HepG2 (cell line): ENCODE data around the gene MAVS. TPM values are rescaled to one million over a fixed set of nuclear protein-coding genes. Genes with fewer than 3 reads are reported as not detected.
A peak's percentile ranks its signal among the peaks of the same experiment; 100 is the strongest.

Source experiments
- BORCS8-MEF2B ChIP-seq: sonication (generic); formaldehyde crosslinking; IDR thresholded peaks from 2 replicates; pipeline ENCODE4 v1.8.0; 2022; ENCODE audit warnings: mild to moderate bottlenecking, missing genetic modification reagents
- BRF2 ChIP-seq: sonication (generic); formaldehyde crosslinking; IDR thresholded peaks from 2 replicates; pipeline ENCODE4 v1.8.1; 2022; ENCODE audit warnings: mild to moderate bottlenecking, missing genetic modification reagents
- ETS1 ChIP-seq: sonication (generic); formaldehyde crosslinking; IDR thresholded peaks from 2 replicates; pipeline ENCODE4 v1.4.0; 2020; ENCODE audit warnings: missing genetic modification reagents
- HNF1B ChIP-seq: sonication (generic); formaldehyde crosslinking; IDR thresholded peaks from 2 replicates; pipeline ENCODE4 v1.5.1; 2020; ENCODE audit warnings: mild to moderate bottlenecking, moderate library complexity, missing genetic modification reagents
- KLF11 ChIP-seq: IDR thresholded peaks from 2 replicates; pipeline ENCODE4 v1.6.1; 2016; ENCODE audit warnings: missing compliant biosample characterization
- PAX8 ChIP-seq: sonication (generic); formaldehyde crosslinking; IDR thresholded peaks from 2 replicates; pipeline ENCODE4 v1.8.0; 2022; ENCODE audit warnings: mild to moderate bottlenecking, missing genetic modification reagents, borderline replicate concordance
- PITX1 ChIP-seq: sonication (generic); formaldehyde crosslinking; IDR thresholded peaks from 2 replicates; pipeline ENCODE4 v1.5.1; 2020; ENCODE audit warnings: mild to moderate bottlenecking, missing genetic modification reagents
- SMAD1 ChIP-seq: sonication (generic); formaldehyde crosslinking; IDR thresholded peaks from 2 replicates; pipeline ENCODE4 v1.4.0; 2020; ENCODE audit warnings: missing genetic modification reagents, low read depth, mild to moderate bottlenecking, borderline replicate concordance
- TFDP2 ChIP-seq: sonication (generic); formaldehyde crosslinking; IDR thresholded peaks from 2 replicates; pipeline ENCODE4 v1.4.0; 2020; ENCODE audit warnings: missing genetic modification reagents
- THAP9 ChIP-seq: sonication (generic); formaldehyde crosslinking; IDR thresholded peaks from 2 replicates; pipeline ENCODE4; 2020; ENCODE audit warnings: missing genetic modification reagents, mild to moderate bottlenecking, borderline replicate concordance
- TOE1 ChIP-seq: sonication (generic); formaldehyde crosslinking; IDR thresholded peaks from 2 replicates; pipeline ENCODE4 v1.4.0; 2020; ENCODE audit warnings: mild to moderate bottlenecking, missing genetic modification reagents
- ZBTB2 ChIP-seq: sonication (generic); formaldehyde crosslinking; IDR thresholded peaks from 2 replicates; pipeline ENCODE4 v1.8.0; 2022; ENCODE audit warnings: low read depth, missing genetic modification reagents
- ZNF160 ChIP-seq: sonication (generic); formaldehyde crosslinking; IDR thresholded peaks from 2 replicates; pipeline ENCODE4 v1.8.0; 2022; ENCODE audit warnings: mild to moderate bottlenecking, inconsistent platforms, missing genetic modification reagents
- ZNF230 ChIP-seq: sonication (generic); formaldehyde crosslinking; IDR thresholded peaks from 2 replicates; pipeline ENCODE4 v1.4.0; 2020; ENCODE audit warnings: mild to moderate bottlenecking, missing genetic modification reagents
- ZNF317 ChIP-seq: sonication (generic); formaldehyde crosslinking; IDR thresholded peaks from 2 replicates; pipeline ENCODE4 v1.5.0; 2020; ENCODE audit warnings: mild to moderate bottlenecking, missing genetic modification reagents
- ZNF431 ChIP-seq: sonication (generic); formaldehyde crosslinking; IDR thresholded peaks from 2 replicates; pipeline ENCODE4 v1.9.0; 2022; ENCODE audit warnings: missing genetic modification reagents, low read depth, mild to moderate bottlenecking, borderline replicate concordance
- ZNF777 ChIP-seq: sonication (generic); formaldehyde crosslinking; IDR thresholded peaks from 2 replicates; pipeline ENCODE4 v1.4.0; 2020; ENCODE audit warnings: missing genetic modification reagents
- ZNF850 ChIP-seq: sonication (generic); formaldehyde crosslinking; conservative IDR thresholded peaks from 2 replicates; pipeline ENCODE4 v1.9.0; 2021; ENCODE audit warnings: mild to moderate bottlenecking, missing genetic modification reagents
- polyA plus RNA-seq, 8 experiments: library from polyadenylated mRNA; depleted of rRNA in 3 of 8; stranded (reverse) in 7 of 8; unstranded in 1 of 8; fragments of >200 nt; fragmentation: Illumina TruSeq in 4 of 8; extraction: Trizol in 4 of 8; gene quantifications; 2 replicates each; pipeline versions ENCODE4 v1.2.1 to v1.2.3, GENCODE V29; 2011 to 2016; ENCODE audit warnings: low read depth in 4 of 8, missing spikeins in 1 of 8, mixed read lengths in 1 of 8; ENCODE audit not compliant: insufficient read depth in 1 of 8
- total RNA-seq, 5 experiments: library from RNA; depleted of rRNA; stranded (reverse); fragments of >200 nt; fragmentation: Illumina TruSeq; extraction: Trizol; gene quantifications; 2 replicates each; pipeline ENCODE4 v1.2.3, GENCODE V29; 2016; ENCODE audit warnings: low read depth in 1 of 5

The MAVS gene
- total and polyA plus RNA-seq, 2 of the 13 experiments (the other 11 are each of a cell fraction or from before 2014, with no cell fraction given), result 27.3 to 36.6 TPM

GRCh38 chr20:3846740-3847428 lies at the start of gene MAVS (continued):
- peak; percentile 79 for TF ChIP-seq BORCS8-MEF2B (CRISPR knock-in tag)
- TF ChIP-seq ZNF431 (CRISPR knock-in tag), result peak; percentile 59
- TF ChIP-seq PAX8, result no peak; the same call in 1 of the 2 replicates
- TF ChIP-seq ETS1 (CRISPR knock-in tag), result peak; percentile 79; the same call in 1 of the 2 replicates
- TF ChIP-seq ZNF160, result peak; percentile 12; the same call in 1 of the 2 replicates
- peak; percentile 73 for TF ChIP-seq ZNF777
- TF ChIP-seq SMAD1 (CRISPR knock-in tag), result 0 out of 2 replicates have a peak, but pooled peaks have one; percentile 87
- TF ChIP-seq TFDP2 (CRISPR knock-in tag), result peak; percentile 61
- TF ChIP-seq ZNF850 (CRISPR knock-in tag), result peak; percentile 90; the same call in 1 of the 2 replicates
- TF ChIP-seq PITX1 (CRISPR knock-in tag), result peak; percentile 80
- peak; percentile 88; the same call in 1 of the 2 replicates for TF ChIP-seq TOE1 (CRISPR knock-in tag)
- peak; percentile 66; the same call in 1 of the 2 replicates for TF ChIP-seq HNF1B
- TF ChIP-seq ZNF317 (CRISPR knock-in tag), result peak; percentile 75
- peak; percentile 82 for TF ChIP-seq ZBTB2 (CRISPR knock-in tag)
- TF ChIP-seq ZNF230 (CRISPR knock-in tag), result peak; percentile 85
- TF ChIP-seq BRF2, result peak; percentile 89
- peak; percentile 68 for TF ChIP-seq KLF11 (CRISPR knock-in tag)
- TF ChIP-seq THAP9 (CRISPR knock-in tag), result peak; percentile 42; the same call in 1 of the 2 replicates
